M059J (cell line): Measurements from ENCODE around the gene MRGPRE. TPM values are rescaled to one million over a fixed set of nuclear protein-coding genes. Genes with fewer than 3 reads are reported as not detected.

Experiments
- DNase-seq: peaks from one replicate; pipeline ENCODE4 v3.0.0-alpha.2; 2012; ENCODE audit warnings: low read depth
- total RNA-seq: library from RNA; depleted of rRNA; stranded (reverse); fragments of >200 nt; shearing (Covaris generic); gene quantifications from 2 replicates; pipeline ENCODE4 v1.2.3, GENCODE V29; 2014

The MRGPRE gene
- total RNA-seq, 1 experiment from 2014 or later, result not detected

DNA sequence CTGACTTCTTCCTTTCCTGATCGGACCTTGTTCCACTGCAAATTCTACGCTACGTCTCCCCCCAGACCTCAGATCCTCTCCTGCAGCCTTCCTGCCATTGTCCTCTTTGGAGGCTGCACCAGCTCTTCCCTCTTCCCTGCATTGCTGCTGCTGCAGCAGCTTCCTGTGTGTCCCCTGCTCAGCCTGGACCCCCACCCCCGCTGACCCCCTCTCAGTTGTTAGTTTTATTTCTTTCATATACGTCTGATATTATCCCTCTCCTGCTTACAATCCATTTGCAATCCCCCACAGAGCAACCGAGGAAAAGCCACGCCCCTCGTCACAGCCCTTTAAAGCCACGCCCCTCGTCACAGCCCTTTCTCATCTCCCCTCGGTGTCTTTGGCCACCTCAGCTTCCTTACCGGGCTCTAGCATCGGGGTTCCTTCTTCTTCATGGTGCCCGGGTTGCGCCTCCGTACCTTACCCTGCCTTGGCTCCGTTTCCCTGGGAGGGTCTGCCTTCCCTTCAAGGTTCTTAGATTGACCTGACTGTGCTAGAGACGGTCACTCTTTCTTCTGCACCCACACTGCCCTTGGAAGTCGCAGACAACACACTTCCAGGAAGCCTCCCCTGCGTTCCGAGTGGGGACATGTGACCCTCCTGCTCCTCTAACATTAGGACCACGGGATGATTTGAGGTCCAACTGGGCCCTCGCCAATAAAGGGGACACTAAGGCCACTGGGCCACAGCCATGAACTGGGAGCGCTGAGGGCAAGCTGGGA, 18.4 kb downstream of the MRGPRE start:
- DNase-seq, result no peak

DNA sequence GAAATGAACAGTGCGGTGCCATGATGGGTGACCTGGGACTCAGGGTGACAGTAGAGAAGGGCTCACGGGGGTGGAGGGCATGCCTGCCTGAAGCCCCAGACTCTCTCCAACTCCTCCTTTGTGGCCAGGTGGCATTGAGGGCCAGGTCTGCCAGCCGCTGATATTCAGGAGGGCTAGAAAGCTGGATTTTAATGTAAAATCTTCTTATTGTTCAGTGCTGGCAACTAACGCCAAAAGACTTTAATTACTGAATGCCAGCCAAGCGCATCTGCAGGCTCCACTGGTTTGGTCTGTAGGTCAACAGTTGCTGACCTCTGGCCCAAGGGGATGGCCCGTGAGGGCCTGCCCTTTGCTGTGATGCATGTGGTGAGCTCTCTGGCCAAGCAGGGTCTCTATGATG, 23.9 kb downstream of the MRGPRE start:
- DNase-seq, result no peak

- DNase-seq, result no peak
These were observed 24.6 kb downstream of the MRGPRE start for GRCh38 chr11:3207526-3208189.

DNA sequence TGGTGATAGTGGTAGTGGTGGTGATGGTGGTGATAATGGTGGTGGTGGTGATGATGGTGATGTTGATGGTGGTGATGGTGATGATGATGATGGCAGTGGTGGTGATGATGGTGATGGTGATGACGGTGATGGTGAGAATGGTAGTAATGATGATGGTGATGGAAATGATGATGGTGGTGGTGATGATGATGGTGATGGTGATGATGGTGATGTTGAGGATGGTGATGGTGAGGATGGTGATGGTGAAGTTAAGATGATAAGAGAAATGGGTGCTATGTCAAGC, 25.4 kb downstream of the MRGPRE start:
- DNase-seq, result no peak

- no peak for DNase-seq
These were observed 25.9 kb downstream of the MRGPRE start for GRCh38 chr11:3206156-3206921.

DNA sequence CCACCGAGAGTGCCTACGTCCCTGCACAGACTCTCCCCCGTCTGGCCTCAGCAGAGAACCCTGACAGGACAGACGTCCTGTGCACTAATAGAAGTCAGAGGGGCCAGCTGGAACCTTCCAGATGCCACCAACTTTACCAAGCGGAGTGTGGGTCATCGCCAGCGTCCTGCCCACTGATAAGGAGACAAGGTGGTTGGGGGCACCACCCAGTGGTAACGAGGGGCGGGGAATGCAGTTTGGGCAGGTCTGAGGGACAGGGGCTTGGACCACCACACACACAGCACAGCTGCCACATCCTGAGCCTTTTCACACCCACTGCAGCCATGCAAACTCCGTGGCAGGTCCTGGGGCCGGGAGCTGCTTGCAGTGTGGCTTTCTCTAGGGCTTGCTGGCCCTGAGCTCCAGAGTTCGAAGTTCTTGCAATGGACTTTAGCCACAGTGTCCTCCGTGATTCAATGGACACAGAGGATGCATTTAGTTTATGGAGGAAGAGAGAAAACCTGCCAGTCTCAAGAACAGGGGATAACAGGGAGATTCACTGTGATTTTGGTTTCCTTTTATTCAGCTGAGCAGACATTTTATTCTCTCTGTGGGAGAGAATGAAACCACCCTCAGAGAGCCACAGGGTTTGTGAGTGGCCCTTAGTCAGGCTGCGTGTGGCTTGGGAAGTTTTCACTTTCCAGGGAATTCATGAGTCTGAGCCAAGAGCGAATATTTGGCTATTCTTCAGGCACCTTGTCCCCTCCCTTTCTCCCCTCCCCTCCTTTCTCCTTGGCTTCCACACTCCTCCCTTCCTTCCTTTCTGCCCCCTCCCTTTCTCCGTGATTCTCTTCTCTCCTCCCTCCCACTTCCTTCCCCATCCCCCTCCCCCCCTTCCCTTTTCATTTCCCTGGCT, 26.7 kb downstream of the MRGPRE start:
- DNase-seq, result no peak

DNA sequence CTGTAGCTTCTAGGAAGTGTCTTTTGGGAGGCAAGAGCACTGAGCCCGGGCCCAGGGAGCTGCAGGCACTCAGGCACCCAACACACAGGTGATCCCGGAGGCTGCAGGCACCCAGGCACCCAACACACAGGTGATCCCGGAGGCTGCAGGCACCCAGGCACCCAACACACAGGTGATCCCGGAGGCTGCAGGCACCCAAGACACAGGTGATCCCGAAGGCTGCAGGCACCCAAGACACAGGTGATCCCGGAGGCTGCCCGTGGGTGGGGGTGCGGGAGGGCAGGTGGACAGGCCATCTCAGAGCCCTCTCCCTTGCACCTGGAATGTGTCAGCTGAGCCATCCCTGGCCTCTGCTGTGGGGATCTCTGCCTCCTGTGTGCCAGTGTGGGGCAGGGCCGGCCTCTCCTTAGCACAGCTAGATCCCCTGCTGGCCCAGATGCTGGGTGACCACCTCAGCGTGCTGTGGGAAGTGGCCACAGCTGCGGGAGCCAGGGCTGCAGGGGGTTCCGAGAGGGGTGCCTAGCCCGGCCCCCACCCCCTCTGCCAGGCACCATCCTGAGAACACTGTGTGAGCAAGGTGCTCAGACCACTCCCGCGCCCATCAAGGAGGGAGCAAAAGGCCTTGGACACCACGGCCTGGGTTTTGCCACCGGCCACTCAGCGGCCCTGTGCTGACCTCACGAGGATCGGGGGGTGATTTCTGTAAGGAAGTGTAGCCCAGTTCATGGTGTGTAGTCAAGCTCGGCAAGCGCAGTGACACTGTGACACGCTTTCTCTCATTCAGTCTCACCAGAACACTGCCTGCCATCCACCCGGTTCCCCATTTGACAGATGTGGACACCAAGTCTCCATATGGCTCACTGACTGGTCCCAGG, 27.8 kb downstream of the MRGPRE start:
- DNase-seq, result no peak

GRCh38 chr11:3203221-3204043, 28.8 kb downstream of the MRGPRE start:
- peak; percentile 19 for DNase-seq

GRCh38 chr11:3202759-3203158, 29.5 kb downstream of the MRGPRE start:
- DNase-seq, result no peak

DNA sequence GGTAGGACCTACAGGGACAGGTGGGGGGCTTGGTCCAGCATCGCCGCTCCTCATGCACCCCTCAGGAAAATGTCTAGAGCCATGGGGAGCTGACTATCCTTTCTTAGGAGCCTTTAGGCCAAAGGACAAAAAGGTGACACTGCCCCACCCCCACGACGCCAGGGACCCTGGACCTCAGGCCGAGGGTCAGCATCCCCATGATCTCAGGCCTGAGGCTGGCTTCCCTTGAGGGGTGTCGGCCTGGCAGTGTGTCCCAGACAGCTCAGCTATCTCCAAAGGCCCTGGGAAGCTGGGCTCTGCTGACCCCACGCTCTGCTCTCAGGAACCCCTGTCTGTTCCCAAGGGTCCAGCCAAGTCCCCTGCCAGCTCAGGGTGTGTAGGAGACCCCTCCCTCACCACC, 29.9 kb downstream of the MRGPRE start:
- DNase-seq, result no peak

DNA sequence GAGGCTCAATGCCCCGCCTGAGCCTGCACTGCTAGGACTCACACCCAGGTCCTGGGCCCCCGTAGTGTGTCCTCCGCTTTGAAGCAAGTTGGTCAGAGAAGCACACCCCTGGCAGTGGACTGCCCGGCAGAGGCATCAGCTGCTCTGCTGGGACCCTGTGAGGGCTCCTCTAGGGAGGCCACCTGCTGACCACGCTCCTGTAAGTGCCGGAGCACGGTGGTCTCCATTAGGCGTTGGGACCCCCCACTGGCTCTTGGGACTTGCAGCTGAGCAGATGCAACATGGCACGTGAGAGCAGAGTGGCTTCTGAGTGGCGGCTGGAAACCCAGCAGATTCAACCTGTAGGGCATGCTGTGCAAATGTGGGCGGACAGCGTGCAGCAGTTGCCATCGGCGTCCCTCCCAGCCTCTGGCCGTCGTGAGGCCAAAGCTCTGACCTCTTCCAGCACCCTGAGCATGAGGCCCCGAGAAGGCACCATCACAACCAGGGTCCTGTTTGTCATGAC, 30.5 kb downstream of the MRGPRE start:
- DNase-seq, result no peak

DNA sequence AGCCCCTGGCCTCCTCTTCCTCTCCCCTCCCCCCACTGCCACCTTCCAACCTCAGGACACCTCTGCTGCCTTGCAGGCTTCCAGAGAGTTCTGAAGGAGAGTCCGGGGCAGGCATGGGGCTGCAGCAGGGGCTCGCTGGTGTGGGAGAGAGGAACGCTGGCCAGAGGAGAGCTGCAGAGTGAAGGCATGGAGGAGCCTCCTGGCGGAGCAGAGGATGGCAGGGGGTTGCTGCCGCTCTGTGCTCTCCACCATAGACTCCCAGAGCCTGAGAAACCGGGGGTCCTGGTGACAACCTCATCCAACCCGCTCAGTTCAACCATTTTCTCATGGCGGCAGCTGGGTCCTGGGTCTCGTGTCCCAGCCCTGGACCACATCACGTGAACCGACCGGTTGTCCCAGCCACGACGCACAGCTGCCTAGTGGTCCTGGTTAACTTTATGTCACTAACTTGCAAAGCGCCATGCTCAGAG, 31.1 kb downstream of the MRGPRE start:
- no peak for DNase-seq

- DNase-seq, result no peak
These were observed 31.7 kb downstream of the MRGPRE start for GRCh38 chr11:3200388-3201111.

DNA sequence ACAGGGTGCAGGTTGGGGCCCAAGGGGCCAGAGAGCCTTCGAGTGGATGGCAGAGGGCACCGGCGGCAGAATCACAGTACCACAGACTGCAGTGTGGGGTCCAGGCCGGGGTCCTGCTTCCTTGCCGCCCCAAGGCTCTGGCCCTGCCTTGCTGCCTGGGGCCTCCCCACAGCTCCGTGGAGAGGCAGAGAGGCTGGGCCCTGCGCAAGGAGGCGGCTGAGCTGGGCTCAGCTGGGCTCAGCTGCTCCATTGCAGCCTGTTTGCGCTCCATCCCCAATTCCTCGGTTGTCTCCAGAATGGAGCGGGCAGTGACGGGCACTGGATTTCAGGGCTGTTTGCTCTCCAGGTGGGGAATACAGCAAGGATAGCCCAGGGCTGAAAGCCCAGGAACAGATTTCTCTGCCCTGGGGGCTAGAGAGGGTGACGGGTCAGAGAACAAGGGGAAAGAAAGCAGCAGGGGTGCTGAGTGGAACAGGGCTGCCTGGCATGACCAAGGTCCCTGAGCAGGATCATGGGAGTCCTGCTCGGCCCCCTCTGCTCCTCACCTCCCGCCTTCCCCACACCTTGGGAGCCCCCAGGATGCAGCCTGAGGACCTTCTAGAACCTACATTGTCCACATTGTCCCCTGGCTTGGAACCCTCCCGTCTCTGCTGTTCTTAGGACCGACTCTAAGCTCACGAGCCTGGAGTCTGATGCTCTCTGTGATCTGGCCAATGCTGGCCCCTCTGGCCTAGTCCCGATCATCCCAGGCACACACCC, 32.5 kb downstream of the MRGPRE start:
- no peak for DNase-seq

DNA sequence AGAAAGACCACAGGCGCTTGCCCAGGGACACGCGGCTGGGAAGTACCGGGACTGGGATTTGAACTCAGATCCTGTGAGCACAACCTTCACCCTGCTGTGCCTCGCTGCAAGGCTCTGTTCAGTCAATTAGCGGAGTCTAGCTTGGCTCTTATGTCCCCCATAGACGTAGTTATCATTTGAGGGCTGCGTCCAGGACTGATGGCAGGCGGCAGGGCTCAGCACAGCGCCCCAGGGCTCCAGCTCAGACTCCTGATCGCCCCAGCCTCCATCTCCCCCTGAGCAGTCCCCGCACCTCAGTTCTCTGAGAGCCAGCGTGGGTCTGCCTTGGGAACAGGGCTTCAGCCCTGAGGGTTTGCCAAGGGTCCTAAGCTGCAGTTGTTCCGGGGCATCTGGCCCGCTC, 33.4 kb downstream of the MRGPRE start:
- DNase-seq, result no peak

DNA sequence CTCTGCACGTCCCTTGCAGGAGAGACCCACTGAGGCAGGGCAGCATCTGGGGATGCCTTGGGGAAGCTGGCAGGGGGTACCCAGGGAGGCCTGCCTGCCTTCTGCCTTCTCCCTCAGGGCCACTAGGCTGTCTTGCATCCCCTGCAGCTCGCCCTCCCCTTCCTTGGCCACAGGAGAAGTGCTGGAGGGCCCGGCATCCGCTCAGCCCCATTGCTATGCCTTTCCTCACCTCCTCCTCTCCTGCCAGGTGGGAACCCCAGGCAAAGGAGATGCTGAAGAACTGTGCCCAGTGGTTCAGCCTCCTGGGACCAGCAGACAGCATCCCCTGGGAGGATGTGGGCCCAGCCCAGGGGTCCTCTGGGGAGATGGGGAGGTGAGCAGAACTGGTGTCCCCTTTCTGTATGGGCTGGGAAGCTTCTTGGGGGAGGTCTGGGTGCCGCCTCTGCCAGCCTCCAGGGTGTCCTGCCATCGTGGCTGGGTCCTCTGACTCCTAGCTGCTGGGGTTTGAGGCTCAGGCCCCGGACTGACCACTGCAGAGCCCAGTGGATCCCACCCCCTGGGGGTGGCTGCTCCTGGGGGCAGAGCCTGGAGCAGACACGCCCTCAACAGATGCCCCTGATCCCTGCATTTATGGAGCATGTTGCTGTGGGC, 34.2 kb downstream of the MRGPRE start:
- DNase-seq, result no peak

- DNase-seq, result no peak
These were observed 35.0 kb downstream of the MRGPRE start for GRCh38 chr11:3197044-3197695.
